ENCODE data around the gene REEP3.

Gene REEP3

GRCh38 chr10:63666836-63667383 lies 145.7 kb downstream of the REEP3 start:
- TF ChIP-seq CTCF (IDR thresholded peaks at IDR 0.05) (no peak), ZFX (IDR thresholded peaks at IDR 0.05; ENCODE audit: borderline replicate concordance) (no peak)
- H3K27ac ChIP-seq: no peak overlapping the region

- no peak overlapping the region for H3K27ac ChIP-seq
- TF ChIP-seq ZFX (IDR thresholded peaks at IDR 0.05; ENCODE audit: borderline replicate concordance): no peak
- TF ChIP-seq CTCF (IDR thresholded peaks at IDR 0.05): no peak
Measured at GRCh38 chr10:63667596-63668480, 146.6 kb downstream of the REEP3 start.

- no peak overlapping the region for H3K27ac ChIP-seq
- TF ChIP-seq ZFX (IDR thresholded peaks at IDR 0.05; ENCODE audit: borderline replicate concordance) (no peak), CTCF (IDR thresholded peaks at IDR 0.05) (no peak)
Measured at GRCh38 chr10:63670291-63670898, 149.2 kb downstream of the REEP3 start.

GRCh38 chr10:63671317-63671937 lies 150.2 kb downstream of the REEP3 start:
- TF ChIP-seq ZFX (IDR thresholded peaks at IDR 0.05; ENCODE audit: borderline replicate concordance) (no peak), CTCF (IDR thresholded peaks at IDR 0.05) (no peak)
- H3K27ac ChIP-seq: no peak overlapping the region

- no peak overlapping the region for H3K27ac ChIP-seq
- TF ChIP-seq CTCF (IDR thresholded peaks at IDR 0.05): no peak
- TF ChIP-seq ZFX (IDR thresholded peaks at IDR 0.05; ENCODE audit: borderline replicate concordance): no peak
Measured at GRCh38 chr10:63672491-63672890, 151.3 kb downstream of the REEP3 start.

GRCh38 chr10:63673246-63673645 lies 152.0 kb downstream of the REEP3 start:
- no peak for TF ChIP-seq CTCF (IDR thresholded peaks at IDR 0.05)
- no peak for TF ChIP-seq ZFX (IDR thresholded peaks at IDR 0.05; ENCODE audit: borderline replicate concordance)
- no peak overlapping the region for H3K27ac ChIP-seq
